Dedifferentiated amniotic fluid mesenchymal stem cell (primary cell): Measurements from ENCODE around the gene TGFB1.

Source experiments
- DNase-seq: peaks from one replicate; pipeline ENCODE4 v3.0.0-alpha.2; 2016; ENCODE audit errors: extremely low spot score

The TGFB1 gene

DNA sequence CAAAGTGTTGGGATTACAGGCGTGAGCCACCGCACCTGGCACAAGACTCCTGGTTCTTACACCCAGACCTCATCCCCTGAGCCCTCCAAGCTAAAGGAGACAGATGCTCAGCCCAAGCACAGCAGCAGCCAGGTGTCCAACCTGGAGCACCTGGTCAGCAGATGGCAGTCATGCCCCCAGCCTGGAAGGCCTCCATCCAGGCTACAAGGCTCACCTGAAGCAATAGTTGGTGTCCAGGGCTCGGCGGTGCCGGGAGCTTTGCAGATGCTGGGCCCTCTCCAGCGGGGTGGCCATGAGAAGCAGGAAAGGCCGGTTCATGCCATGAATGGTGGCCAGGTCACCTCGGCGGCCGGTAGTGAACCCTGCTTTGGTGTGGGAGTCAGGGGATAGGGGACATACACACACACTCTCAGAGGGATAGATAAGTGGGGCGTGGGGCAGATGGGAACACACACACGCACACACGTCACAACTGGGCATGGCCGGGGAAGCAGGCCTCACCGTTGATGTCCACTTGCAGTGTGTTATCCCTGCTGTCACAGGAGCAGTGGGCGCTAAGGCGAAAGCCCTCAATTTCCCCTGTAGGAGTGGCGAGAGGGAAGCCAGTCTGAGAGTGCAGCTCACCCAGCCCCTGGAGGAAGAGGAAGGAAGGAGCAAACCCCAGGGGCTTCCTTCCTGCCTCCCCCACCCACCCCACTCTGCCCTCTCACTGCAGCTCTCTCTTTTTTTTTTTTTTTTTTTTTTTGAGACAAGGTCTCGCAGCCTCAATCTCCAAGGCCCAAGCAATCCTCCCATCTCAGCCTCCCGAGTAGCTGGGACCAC, 11.8 kb downstream of the TGFB1 start:
- DNase-seq: no peak

DNA sequence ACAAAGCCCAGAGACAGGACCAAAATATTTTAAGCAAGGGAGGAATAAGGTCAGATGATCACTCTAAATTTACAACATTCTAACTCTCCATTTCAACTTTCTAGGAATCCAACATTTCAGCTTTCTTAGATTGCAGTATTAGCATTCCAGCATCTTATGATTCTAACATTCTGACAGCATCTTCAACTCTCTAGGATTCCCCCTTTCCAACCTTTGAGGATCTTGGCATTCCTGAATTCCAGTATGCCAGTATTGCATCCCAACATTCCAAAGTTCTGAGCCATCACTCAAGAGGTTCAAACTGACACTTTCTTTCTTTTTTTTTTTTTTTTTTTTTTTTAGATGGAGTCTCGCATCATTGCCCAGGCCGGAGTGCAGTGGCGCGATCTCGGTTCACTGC, 13.8 kb downstream of the TGFB1 start:
- DNase-seq: no peak

DNA sequence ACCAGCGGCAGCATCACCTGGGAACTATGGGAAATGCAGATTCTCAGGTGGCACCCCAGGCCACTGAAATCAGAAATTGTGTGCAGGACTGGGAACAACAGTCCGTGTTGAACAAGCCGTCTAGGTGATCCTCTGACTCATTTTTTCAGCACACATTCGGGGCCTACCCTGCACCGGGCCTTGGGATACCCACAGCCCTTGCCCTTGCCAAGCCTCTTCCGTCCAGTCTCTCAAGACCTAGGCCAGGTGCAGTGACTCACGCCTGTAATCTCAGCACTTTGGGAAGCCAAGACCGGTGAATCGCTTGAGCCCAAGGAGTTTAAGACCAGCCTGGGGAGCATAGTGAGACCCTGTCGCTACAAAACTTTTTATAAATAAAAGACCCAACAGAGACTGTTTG, 18.3 kb downstream of the TGFB1 start:
- no peak for DNase-seq

DNA sequence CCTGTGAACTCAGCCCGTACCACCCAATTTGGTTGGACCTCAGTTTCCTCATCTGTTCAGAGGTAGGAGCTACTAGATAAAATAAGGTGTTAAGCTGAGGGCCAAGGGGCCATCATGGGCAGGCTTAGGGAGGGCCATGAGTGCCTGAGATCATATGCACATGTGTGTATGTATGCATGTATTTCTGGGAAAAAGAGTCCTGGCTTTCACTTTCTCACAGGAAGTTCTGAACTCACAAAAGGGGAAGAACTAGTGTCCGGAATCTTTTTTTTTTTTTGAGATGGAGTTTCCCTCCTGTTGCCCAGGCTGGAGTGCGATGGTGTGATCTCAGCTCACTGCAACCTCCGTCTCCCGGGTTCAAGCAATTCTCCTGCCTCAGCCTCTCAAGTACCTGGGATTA, 18.9 kb downstream of the TGFB1 start:
- no peak for DNase-seq

DNA sequence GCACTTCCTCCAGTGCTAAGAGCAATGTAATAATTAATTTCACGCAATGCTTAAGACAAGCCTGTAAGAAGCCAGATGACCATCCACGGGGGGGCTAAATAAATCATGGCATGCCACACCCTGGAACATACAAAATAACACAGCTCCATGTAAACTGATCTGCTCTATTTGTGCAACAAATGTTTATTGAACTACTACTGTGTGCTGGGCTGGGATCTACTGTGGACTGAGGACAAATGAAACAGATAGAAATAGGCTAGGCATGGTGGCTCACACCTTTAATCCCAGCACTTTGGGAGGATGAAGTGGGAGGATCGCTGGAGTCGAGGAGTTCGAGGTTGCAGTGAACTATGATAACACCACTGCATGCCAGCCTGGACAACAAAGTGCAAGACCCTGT, 21.3 kb downstream of the TGFB1 start:
- no peak for DNase-seq

DNA sequence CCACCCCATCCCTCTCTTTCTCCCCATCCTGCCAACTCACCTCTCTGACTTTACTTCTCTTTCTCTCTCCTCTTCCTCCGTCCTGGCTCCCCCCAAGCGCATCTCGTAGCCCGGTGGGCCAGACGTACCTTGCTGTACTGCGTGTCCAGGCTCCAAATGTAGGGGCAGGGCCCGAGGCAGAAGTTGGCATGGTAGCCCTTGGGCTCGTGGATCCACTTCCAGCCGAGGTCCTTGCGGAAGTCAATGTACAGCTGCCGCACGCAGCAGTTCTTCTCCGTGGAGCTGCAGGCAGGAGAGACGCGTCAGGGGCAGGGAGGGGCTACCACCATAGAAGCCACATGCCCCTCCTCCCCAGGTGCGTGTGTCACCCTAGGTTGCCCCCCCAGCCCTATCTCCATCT, 21.7 kb downstream of the TGFB1 start:
- no peak for DNase-seq

DNA sequence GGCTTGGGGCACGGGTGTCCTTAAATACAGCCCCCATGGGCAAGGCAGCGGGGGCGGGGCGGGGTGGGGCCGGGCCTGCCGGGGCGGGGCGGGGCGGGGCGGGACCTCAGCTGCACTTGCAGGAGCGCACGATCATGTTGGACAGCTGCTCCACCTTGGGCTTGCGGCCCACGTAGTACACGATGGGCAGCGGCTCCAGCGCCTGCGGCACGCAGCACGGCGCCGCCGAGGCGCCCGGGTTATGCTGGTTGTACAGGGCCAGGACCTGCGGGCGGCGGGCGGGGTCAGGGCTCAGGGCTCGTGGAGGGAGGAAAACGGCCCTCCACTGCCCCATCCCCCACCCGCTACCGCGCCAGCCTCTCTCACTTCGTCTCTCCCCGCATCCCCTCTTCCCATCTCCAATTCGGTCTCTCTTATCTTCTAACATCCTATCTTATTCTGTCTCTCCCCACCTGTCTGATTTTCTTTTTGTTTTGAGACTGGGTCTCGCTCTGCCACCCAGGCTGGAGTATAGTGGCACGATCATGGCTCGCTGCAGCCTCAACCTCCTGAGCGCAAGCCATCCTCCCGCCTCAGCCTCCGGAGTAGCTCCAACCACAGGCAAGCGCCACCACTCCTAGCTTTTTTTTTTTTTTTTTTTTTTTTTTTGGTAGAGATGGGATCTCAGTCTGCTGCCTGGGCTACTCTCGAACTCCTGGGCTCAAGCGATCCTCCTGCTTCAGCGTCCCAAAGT, 22.6 kb downstream of the TGFB1 start:
- no peak for DNase-seq

DNA sequence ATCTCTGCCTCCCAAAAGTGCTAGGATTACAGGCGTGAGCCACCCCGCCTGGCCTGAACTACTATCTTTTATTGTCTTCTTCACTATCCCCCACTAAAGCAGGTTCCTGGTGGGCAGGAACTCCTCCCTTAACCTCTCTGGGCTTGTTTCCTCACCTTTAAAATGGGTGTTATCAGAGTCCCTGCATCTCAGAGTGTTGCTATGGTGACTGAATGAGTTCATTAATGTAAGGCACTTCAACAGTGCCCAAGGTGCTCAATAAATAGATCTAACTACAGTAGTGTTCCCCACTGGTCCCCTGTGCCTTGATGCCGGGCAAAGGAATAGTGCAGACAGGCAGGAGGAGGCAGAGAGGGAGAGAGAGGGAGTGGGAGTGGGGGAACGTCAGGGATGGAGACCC, 23.2 kb downstream of the TGFB1 start:
- no peak for DNase-seq

DNA sequence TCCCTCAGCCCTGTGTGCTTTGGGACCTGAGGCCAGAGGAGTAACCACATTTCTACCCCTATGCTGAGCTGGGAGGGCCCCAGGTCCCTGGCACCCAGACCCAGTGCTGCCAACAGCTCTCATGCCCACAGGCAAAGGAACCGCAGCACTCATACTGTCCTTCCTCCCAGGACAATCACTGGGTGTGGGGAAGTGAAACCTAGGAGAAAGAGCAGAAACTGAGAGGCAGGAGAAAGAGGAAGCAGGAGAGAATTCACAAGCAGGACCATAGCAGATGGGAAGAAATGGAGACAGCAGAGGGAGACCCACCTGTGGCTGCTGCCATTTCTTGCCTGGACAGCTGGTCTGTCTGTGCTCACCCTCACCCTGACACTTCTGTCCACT, 24.9 kb downstream of the TGFB1 start:
- no peak for DNase-seq

DNA sequence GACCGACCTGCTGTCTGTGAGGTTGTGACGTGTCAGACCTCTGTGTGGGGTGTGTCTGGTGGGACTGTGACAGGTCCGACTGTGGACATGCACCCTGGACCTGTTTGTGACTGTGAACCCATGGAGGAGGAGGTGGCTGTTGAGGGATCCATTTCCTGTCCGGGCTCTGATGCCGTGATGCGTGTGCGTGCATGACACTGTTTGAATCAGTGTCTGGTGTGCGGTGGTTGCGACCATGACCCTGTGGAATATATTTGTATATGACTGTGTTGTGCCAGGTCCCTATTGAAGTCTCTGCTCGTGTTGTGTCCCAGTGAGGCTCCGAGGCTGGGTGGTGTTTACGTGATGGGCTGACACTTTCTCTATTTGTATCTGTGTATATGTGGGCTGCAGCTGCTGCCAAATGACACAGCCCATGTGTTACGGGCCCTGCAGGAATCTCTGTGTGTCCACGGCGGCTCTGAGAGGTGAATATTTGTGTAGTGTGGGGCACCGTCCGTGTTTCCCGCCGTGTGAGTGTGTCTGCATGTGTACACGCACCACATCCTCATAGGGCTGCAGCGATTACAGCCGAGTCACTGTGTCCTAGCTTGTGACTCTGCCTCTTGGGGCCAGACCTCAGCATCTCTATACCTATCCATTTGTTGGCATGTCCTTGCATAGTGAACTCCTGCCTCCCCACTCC, 25.4 kb downstream of the TGFB1 start:
- no peak for DNase-seq

DNA sequence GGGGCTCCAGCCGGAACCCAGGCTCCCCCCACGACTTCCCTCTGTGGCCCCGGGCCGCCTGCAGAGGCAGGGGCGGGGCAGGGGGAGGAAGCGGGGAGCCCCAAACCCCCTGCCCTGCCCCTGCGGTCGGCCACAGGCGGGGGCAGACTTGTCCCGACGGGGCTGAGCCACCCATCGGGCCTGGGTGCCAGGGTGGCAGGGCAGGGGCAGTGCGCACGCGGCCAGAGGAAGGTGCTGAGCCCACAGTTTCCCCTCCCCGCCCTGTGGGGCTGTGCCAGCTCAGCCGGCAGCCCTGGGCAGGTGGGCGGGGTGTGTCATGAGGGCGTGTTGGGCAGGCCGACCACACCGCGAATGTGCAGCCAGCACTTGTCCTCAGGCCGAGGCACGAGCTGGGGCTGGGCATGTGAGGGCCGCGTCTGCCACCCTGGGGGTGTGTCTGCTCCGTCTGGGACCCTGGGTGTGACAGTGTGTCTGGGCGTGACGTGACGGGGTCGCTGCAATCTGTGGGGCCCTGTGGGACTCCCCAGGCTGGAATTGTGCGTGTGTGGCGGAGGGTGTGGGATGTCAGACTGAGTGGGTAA, 26.1 kb downstream of the TGFB1 start:
- DNase-seq: no peak

DNA sequence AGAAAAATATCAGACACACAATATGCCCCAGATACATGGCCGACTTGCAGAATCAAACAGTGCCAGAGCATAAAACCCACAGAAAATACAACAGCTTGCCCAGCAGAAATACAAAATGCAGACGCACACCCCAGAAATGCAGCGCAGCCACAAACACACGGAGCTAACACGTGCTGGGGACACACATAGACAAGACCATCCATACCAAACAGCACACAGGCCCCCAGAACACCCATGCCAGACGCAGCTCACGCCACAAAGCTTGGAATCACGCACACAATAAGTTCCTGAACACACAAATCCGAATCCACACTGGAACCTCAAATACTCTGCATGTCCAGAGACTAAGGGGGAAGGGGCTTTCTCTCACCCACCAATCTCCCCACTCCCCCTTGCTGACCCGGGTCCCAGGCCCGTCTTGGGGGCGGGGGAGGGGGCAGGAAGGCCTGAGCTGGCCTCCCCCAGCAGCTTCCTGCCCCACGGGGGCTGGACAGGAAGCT, 26.6 kb downstream of the TGFB1 start:
- no peak for DNase-seq

DNA sequence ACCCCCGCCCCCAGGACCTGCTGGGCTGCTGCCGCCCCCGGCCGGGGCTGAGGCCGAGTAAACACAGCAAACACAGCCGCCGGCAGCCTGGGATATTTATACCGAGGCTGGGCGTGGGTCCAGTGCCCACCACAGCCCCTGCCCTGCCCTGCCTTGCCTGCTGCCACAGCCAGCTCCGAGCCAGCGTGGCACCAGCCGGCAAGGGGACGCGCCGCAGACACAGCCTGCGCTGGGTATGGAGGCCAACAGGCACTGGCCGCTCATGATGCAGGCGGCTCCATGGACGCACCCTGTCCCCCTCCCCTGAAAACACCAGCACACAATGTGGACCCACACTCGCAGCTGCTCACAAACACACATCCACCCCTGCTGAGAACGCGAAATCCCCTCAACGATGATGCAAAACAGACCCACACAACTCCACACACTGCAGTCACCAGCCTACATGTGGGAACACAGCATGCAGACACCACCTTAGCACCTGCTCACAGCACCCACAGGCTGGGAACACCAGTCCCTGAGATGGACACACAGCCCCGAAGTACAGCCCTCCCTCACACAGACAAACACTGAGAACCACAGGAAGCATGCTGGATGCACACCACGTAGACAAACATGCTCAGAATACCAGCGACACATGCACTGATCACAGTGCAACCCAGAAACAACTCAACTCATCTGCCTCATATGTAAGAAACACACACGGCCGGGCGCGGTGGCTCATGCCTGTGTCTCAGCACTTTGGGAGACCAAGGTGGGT, 27.6 kb downstream of the TGFB1 start:
- no peak for DNase-seq

DNA sequence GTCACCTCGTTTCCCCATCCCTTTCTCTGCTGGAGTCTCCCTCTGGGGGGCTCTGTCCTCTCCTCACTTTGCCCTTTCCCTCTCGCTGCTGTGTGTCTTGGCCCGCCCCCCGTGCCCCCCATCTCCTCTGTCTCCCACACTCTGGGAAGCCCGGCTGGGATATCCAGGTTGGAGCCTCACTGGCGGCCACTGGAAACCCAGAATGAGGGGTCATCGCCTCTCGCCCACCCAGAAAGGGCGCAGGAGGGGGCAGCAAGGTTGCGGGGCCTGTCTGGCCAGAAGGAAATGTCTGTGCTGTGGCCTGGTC, 28.1 kb downstream of the TGFB1 start:
- no peak for DNase-seq

DNA sequence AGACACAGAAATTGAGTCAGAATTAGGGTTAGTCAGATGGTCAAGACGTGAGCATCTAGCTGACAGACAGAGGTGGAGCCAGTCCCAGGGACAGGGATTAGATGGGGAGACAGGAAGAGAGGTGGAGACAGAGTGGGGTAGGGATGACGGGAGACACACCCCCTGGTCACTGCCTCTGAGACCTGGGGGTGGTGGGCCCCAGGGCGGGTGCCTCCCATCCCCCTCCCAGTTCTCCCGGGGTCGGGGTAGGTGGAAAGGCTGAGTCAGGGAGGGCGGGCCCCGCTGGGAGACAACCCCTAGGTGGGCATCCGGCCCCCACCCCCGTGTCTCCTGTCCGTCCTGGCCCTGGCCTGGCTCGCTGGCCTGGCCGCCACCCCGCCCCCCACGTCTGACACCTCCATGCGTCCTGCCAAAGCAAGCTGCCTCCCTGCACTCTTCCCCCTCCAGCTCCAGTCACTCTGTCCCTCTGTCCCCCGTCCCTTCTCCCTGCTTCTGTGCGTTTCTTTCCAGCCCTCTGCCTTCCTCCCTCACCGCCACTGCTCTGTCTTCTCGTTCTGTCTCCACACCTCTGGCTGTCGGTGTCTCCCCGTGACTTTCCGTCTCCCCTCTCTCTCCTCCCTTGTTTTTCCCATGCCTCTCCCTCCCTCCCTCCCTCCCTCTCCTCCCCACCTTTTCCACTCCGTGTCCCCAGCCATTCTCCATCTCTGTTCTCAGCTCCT, 28.6 kb downstream of the TGFB1 start:
- peak; percentile 47 for DNase-seq

DNA sequence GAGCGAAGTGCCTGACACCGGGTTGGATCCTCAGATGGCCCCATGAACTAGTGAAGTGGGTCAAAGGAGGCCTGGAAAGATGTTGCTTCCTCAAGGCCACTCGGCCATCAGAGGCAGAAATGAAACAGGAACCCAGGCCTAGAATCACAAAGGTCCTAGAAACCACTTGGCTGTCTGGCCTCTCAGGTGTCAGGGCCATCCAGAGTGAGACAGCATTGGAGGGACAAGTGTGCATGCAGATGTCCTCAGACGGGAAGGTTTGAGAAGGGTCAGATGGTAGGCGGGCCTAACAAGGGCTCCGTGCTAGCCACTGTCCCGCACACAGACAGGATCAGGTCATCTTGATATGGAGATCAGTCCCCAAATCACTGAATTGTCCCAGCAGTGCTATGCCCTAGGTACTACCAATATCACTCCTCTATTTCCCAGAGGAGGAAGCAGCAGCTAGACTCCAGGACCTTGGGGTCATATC, 29.5 kb downstream of the TGFB1 start:
- DNase-seq: no peak

DNA sequence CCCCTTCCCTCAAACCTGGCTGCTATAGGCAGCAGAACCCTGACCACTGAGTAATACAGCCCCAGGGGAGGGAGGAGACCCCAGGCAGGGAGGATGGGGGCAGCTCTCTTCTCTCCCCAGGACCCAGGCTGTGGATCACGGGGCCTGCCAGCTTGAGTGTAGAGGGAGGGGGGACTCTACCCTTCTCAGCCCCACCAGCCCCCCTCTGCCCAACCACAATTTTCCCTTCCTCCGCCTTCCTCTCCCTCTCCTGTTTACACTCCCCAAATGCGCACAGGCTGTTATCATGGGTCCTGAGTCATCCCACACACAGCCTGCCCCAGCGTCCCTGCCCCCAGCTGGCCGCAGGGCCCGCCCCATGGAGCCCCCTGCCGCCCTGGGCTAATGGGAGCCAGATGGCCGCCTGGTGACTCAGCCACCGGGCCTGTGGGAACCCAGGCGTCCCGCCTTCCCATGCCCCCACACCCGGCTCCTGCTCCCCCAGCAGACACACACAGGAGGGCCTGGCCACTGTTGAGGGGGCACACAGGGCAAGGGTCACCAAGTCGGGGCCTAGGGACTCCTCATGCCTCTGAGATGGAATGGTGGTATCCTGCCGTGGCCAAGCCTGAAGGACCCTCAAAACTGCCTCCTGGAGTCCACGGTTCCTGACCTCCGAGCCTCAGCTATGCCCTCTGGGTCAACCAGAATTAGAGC, 30.1 kb downstream of the TGFB1 start:
- DNase-seq: peak; percentile 89

DNA sequence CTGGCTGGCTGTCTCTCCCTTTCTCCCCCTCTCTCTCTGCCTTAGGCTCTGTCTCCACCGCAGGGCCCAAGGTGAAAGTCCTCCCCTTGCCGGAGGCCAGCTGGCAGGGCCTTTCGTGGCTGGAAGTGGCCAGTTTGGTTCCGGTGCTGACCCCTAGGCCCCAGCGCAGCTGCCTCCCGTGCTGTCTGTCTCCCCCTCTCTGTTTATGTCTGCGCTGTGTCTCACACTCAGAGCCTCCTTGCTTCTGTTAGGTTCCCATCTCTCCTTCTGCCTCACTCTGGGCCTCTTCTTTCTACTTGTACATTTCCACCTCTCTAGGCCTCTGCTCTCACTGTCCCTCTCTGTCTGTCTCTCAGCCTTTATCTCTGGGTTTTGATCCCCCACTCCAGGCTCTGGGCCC, 30.7 kb downstream of the TGFB1 start:
- DNase-seq: no peak

DNA sequence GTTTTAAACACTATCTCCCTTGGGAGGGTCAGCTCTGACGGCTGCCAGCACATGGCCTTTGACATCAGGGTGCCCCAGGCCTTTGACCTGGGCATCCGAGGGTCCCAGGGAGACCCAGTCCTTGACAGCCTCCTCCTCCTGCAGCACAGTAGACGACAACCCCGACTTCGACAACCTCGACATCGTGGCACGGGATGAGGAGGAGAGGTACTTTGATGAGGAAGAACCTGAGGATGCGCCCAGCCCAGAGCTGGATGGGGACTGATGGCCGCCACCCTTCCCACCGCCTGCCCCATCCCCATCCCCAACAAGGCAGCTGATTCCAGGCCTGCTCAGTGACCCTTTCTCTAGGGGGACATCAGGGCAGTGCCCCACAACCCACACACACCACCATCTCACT, 31.3 kb downstream of the TGFB1 start:
- DNase-seq: no peak

DNA sequence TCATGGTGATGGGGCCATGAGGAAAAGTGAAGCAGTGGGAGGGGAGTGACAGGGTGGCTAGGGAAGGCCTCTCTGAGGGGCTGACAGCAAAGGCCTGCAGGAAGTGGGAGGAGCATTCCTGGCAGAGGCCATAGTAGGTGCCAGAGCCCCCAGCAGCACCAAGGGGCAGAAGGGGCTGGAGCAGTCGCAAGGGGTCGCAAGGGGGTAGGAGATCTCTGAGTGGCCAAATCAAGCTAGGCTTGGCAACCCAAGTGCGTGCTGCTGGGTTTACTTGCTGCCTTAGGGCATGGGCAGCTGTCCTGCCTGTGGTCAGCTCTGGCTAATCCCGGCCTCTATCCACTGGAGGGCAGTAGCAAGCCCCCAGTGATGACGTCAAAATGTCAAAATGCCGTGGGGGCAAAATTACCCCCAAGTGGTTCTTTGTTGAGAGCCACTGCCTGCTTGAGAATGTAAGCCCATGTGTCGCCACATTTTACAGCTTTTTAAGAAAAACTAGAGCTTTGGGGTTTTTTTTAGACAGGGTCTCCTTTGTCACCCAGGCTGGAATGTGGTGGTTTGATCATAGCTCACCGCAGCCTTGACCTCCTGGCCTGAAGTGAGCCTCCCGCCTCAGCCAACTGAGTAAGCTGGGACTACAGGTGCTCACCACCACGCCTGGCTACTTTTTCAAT, 32.0 kb downstream of the TGFB1 start:
- DNase-seq: peak; percentile 65
